NCI-H1417 (cell line): ENCODE results near the gene ARHGEF4.
"Not testable (repeated sequence)": the region's sequence is repeated elsewhere in the genome, so short reads cannot be mapped to it uniquely, and the experiment has no call there.

ENCODE experiments used
- DNase-seq, 3 experiments: peaks; one replicate each; lab custom pipeline; 2025; lab: John Stamatoyannopoulos, UW

The ARHGEF4 gene

GRCh38 chr2:130884503-130884902, 47.8 kb downstream of the ARHGEF4 start:
- peak in 1 of 3 experiments; percentile 19 for DNase-seq

- no peak for DNase-seq
These were observed 50.9 kb downstream of the ARHGEF4 start for GRCh38 chr2:130887643-130888042.

- DNase-seq = peak in 1 of 3 experiments; percentile 11
These were observed 54.4 kb downstream of the ARHGEF4 start for GRCh38 chr2:130890941-130891669.

GRCh38 chr2:130891966-130892365, 55.3 kb downstream of the ARHGEF4 start:
- peak in 1 of 3 experiments; percentile 1 for DNase-seq

GRCh38 chr2:130892793-130893785, 56.4 kb downstream of the ARHGEF4 start:
- no peak for DNase-seq

- no peak for DNase-seq
These were observed 57.7 kb downstream of the ARHGEF4 start for GRCh38 chr2:130894326-130894942.

GRCh38 chr2:130896813-130897212, 60.1 kb downstream of the ARHGEF4 start:
- no peak for DNase-seq

- DNase-seq = no peak
These were observed 61.8 kb downstream of the ARHGEF4 start for GRCh38 chr2:130898553-130898952.

GRCh38 chr2:130899306-130899705, 62.6 kb downstream of the ARHGEF4 start:
- DNase-seq = no peak

- DNase-seq = no peak
These were observed 64.3 kb downstream of the ARHGEF4 start for GRCh38 chr2:130901061-130901460.

- not testable (repeated sequence) for DNase-seq
These were observed 64.9 kb downstream of the ARHGEF4 start for GRCh38 chr2:130901626-130902025.

- DNase-seq = no peak
These were observed 72.1 kb downstream of the ARHGEF4 start for GRCh38 chr2:130908832-130909231.

- no peak for DNase-seq
These were observed 74.2 kb downstream of the ARHGEF4 start for GRCh38 chr2:130910931-130911330.

- peak in 1 of 3 experiments; percentile 10 for DNase-seq
These were observed 74.8 kb downstream of the ARHGEF4 start for GRCh38 chr2:130911482-130911881.

- no peak for DNase-seq
These were observed 75.3 kb downstream of the ARHGEF4 start for GRCh38 chr2:130911996-130912395.

GRCh38 chr2:130912471-130912870, 75.8 kb downstream of the ARHGEF4 start:
- no peak for DNase-seq

GRCh38 chr2:130913891-130914290, 77.2 kb downstream of the ARHGEF4 start:
- DNase-seq = no peak

GRCh38 chr2:130915149-130915548, 78.4 kb downstream of the ARHGEF4 start:
- no peak for DNase-seq

GRCh38 chr2:130915595-130916437, 79.1 kb downstream of the ARHGEF4 start:
- DNase-seq = no peak

GRCh38 chr2:130916438-130916705, 79.7 kb downstream of the ARHGEF4 start:
- DNase-seq = no peak

GRCh38 chr2:130917006-130917688, 80.4 kb downstream of the ARHGEF4 start:
- DNase-seq = no peak
